H1 (cell line): ENCODE results near the gene STAT1. TPM values are rescaled to one million over a fixed set of nuclear protein-coding genes. Genes with fewer than 3 reads are reported as not detected.
A peak's percentile ranks its signal among the peaks of the same experiment; 100 is the strongest.

ENCODE experiments used
- CTCF ChIA-PET: fragments of 300-600 bp; sonication (Branson Sonifier 250); formaldehyde crosslinking; loops from one replicate; lab custom pipeline; 2021; ENCODE audit not compliant: partially characterized antibody; lab: Charles Lee
- POLR2A ChIA-PET: fragments of 300-600 bp; sonication (Branson Sonifier 250); formaldehyde crosslinking; loops from one replicate; lab custom pipeline; 2021; ENCODE audit warnings: inconsistent platforms; ENCODE audit not compliant: partially characterized antibody; lab: Charles Lee
- DNase-seq, 2 experiments: peaks; one replicate each; pipeline versions ENCODE4 v3.0.0 to v3.0.0-alpha.2; 2010 to 2022; ENCODE audit warnings: low spot score in 2 of 2, low read depth in 1 of 2, mixed read lengths in 1 of 2
- FAIRE-seq: peaks from 2 replicates; lab custom pipeline; 2011; peaks lifted over from hg19 to GRCh38; lab: Jason Lieb, UNC
- H2AFZ ChIP-seq: 2 replicates; pipeline ENCODE4 v1.8.1; 2012; ENCODE audit warnings: low read length, inconsistent platforms
- H2AK5ac ChIP-seq: 2 replicates; pipeline ENCODE4 v1.6.1; 2013; ENCODE audit warnings: low read depth, low read length
- H2BK120ac ChIP-seq: replicated peaks from 2 replicates; pipeline ENCODE3; 2013; ENCODE audit warnings: low read depth, low read length, inconsistent platforms
- H2BK12ac ChIP-seq: 2 replicates; pipeline ENCODE4 v1.6.1; 2013; ENCODE audit warnings: low read depth, low read length
- H2BK15ac ChIP-seq: 2 replicates; pipeline ENCODE4 v1.6.1; 2013; ENCODE audit warnings: low read length
- H2BK20ac ChIP-seq: 2 replicates; pipeline ENCODE4 v1.6.1; 2013; ENCODE audit warnings: low read length
- H2BK5ac ChIP-seq: 2 replicates; pipeline ENCODE4 v1.6.1; 2013; ENCODE audit warnings: low read depth, low read length
- H3K14ac ChIP-seq: 2 replicates; pipeline ENCODE4 v1.6.1; 2013; ENCODE audit warnings: inconsistent platforms; ENCODE audit not compliant: insufficient read length
- H3K18ac ChIP-seq: 2 replicates; pipeline ENCODE4 v1.6.1; 2013; ENCODE audit warnings: low read length; ENCODE audit errors: extremely low read depth
- H3K23ac ChIP-seq: 2 replicates; pipeline ENCODE4 v1.6.1; 2013; ENCODE audit warnings: inconsistent platforms; ENCODE audit not compliant: insufficient read length
- H3K23me2 ChIP-seq: 2 replicates; pipeline ENCODE4 v1.6.1; 2013; ENCODE audit warnings: low read depth, low read length
- H3K27ac ChIP-seq: 2 replicates; pipeline ENCODE4 v1.6.1; 2011; ENCODE audit warnings: low read depth, low read length, inconsistent platforms
- H3K27me3 ChIP-seq, 4 experiments: replicated peaks in 1 of 4; 1 replicate in 1 of 4; 2 replicates in 3 of 4; pipeline versions ENCODE4 v1.6.1 to v1.8.1; 2011 to 2013; ENCODE audit warnings: low read length in 3 of 4, mild to moderate bottlenecking in 3 of 4, inconsistent platforms in 2 of 4, mixed read lengths in 2 of 4, moderate library complexity in 1 of 4; ENCODE audit not compliant: control insufficient read depth in 3 of 4, insufficient read depth in 3 of 4; ENCODE audit errors: extremely low read depth in 1 of 4
- H3K36me3 ChIP-seq, 4 experiments: 2 replicates each; pipeline versions ENCODE4 v1.6.1 to v1.8.1; 2011 to 2013; ENCODE audit warnings: mild to moderate bottlenecking in 4 of 4, low read length in 3 of 4, moderate library complexity in 2 of 4, control low read depth in 1 of 4, inconsistent platforms in 1 of 4; ENCODE audit not compliant: insufficient read depth in 4 of 4, control insufficient read depth in 2 of 4
- H3K4ac ChIP-seq: replicated peaks from 2 replicates; pipeline ENCODE3; 2013; ENCODE audit warnings: low read length, low read depth, mixed read lengths, inconsistent platforms; ENCODE audit not compliant: insufficient read length
- H3K4me1 ChIP-seq, 4 experiments: replicated peaks in 1 of 4; 1 replicate in 1 of 4; 2 replicates in 3 of 4; pipeline versions ENCODE4 v1.6.1 to v1.8.1; 2011 to 2013; ENCODE audit warnings: low read length in 3 of 4, inconsistent platforms in 2 of 4, mixed read lengths in 1 of 4; ENCODE audit not compliant: insufficient read depth in 4 of 4, control insufficient read depth in 3 of 4
- H3K4me2 ChIP-seq, 2 experiments: 2 replicates each; pipeline versions ENCODE4 v1.6.1 to v1.8.1; 2011 to 2013; ENCODE audit warnings: low read depth in 2 of 2, low read length in 2 of 2, control low read depth in 1 of 2, inconsistent platforms in 1 of 2, mild to moderate bottlenecking in 1 of 2; ENCODE audit not compliant: insufficient read depth in 1 of 2
- H3K4me3 ChIP-seq, 4 experiments: fragments of 200-600, 300-600 bp in 1 of 4; sonication (generic), shearing (Covaris generic), sonication (Bioruptor Twin) in 1 of 4; 2 replicates each; pipeline versions ENCODE4 v1.5.1 to v1.8.1; 2011 to 2016; ENCODE audit warnings: low read length in 4 of 4, low read depth in 3 of 4, control low read depth in 2 of 4, inconsistent platforms in 2 of 4, mild to moderate bottlenecking in 2 of 4, mixed read lengths in 1 of 4, moderate library complexity in 1 of 4; ENCODE audit not compliant: insufficient read depth in 2 of 4; ENCODE audit errors: extremely low read depth in 1 of 4
- H3K56ac ChIP-seq: replicated peaks from 2 replicates; pipeline ENCODE3; 2013; ENCODE audit warnings: low read depth, mild to moderate bottlenecking, mixed read lengths, low read length, inconsistent platforms; ENCODE audit not compliant: insufficient read length
- H3K79me1 ChIP-seq: 2 replicates; pipeline ENCODE4 v1.6.1; 2013; ENCODE audit warnings: low read depth, low read length, control low read depth
- H3K79me2 ChIP-seq, 2 experiments: 2 replicates each; pipeline versions ENCODE4 v1.6.1 to v1.8.1; 2012 to 2013; ENCODE audit warnings: low read length in 2 of 2, mild to moderate bottlenecking in 2 of 2, inconsistent platforms in 1 of 2; ENCODE audit not compliant: insufficient read depth in 2 of 2, control insufficient read depth in 1 of 2
- H3K9ac ChIP-seq, 4 experiments: replicated peaks in 1 of 4; 1 replicate in 1 of 4; 2 replicates in 3 of 4; pipeline versions ENCODE4 v1.6.1 to v1.8.1; 2011 to 2013; ENCODE audit warnings: low read depth in 3 of 4, low read length in 3 of 4, control low read depth in 2 of 4, mild to moderate bottlenecking in 2 of 4, moderate library complexity in 2 of 4, inconsistent platforms in 1 of 4; ENCODE audit errors: extremely low read depth in 1 of 4
- H3K9me3 ChIP-seq, 2 experiments: 2 replicates each; pipeline versions ENCODE4 v1.6.1 to v1.8.1; 2012 to 2013; ENCODE audit warnings: mild to moderate bottlenecking in 2 of 2, moderate library complexity in 2 of 2, control low read depth in 1 of 2, inconsistent platforms in 1 of 2, low read depth in 1 of 2, low read length in 1 of 2, mixed read lengths in 1 of 2; ENCODE audit not compliant: insufficient read depth in 2 of 2
- H4K20me1 ChIP-seq, 2 experiments: replicated peaks in 1 of 2; 2 replicates each; pipeline versions ENCODE3 to v1.8.1; 2011 to 2013; ENCODE audit warnings: inconsistent platforms in 2 of 2, low read length in 2 of 2, mild to moderate bottlenecking in 1 of 2; ENCODE audit not compliant: insufficient read depth in 2 of 2, control insufficient read depth in 1 of 2
- H4K5ac ChIP-seq: 2 replicates; pipeline ENCODE4 v1.6.1; 2013; ENCODE audit warnings: low read length, low read depth, mixed read lengths, inconsistent platforms; ENCODE audit not compliant: insufficient read length
- H4K8ac ChIP-seq: 2 replicates; pipeline ENCODE4 v1.8.0; 2013; ENCODE audit warnings: mild to moderate bottlenecking, moderate library complexity, low read length, inconsistent platforms; ENCODE audit not compliant: insufficient read depth; ENCODE audit errors: extremely low read depth
- H4K91ac ChIP-seq: replicated peaks from 2 replicates; pipeline ENCODE3; 2013; ENCODE audit warnings: low read length, mixed read lengths, inconsistent platforms; ENCODE audit not compliant: insufficient read length
- BACH1 ChIP-seq: IDR thresholded peaks from 2 replicates; pipeline ENCODE4 v1.6.1; 2012; ENCODE audit warnings: low read length, improper control_type of control experiment
- MAFK ChIP-seq: IDR thresholded peaks from 2 replicates; pipeline ENCODE4 v1.6.1; 2012; ENCODE audit warnings: low read depth, mild to moderate bottlenecking, improper control_type of control experiment, low read length
- WGBS, 2 experiments: shearing (Covaris generic) in 1 of 2; methylation state at CpG; one replicate each; pipeline versions ENCODE4 v1.1.6 to v1.1.7; 2013 to 2015; ENCODE audit warnings: low lambda C conversion rate in 2 of 2, mixed read lengths in 2 of 2, inconsistent platforms in 1 of 2, low coverage in 1 of 2, missing lambda C conversion rate in 1 of 2; ENCODE audit not compliant: insufficient replicate concordance in 2 of 2, insufficient coverage in 1 of 2, insufficient read length in 1 of 2; ENCODE audit errors: extremely low coverage in 1 of 2, missing lambda C conversion rate in 1 of 2; 5-methylcytosine and 5-hydroxymethylcytosine counted together
- polyA plus RNA-seq, 7 experiments: library from polyadenylated mRNA; depleted of rRNA in 3 of 7; stranded (reverse) in 5 of 7; unstranded in 2 of 7; fragments of >200 nt in 5 of 7; fragments of 200-250 nt in 2 of 7; gene quantifications; 1 replicate in 5 of 7; 2 replicates in 1 of 7; 4 replicates in 1 of 7; pipeline versions ENCODE4 v1.2.1 to v1.2.3, GENCODE V29; 2011 to 2013; ENCODE audit warnings: missing spikeins in 2 of 7, mixed read lengths in 2 of 7
- total RNA-seq: library from RNA; stranded (reverse); fragmentation: NEBNext Ultra II Directional; extraction: Animal tissue kit (Norgen Biotek cat#: 25700); gene quantifications from 2 replicates; pipeline ENCODE4 v1.2.1, GENCODE V29; 2021

STAT1 gene
- total and polyA plus RNA-seq, 2 of the 8 experiments (the other 6 are each of a cell fraction or from before 2014, with no cell fraction given) = 20.3 to 43.0 TPM

GRCh38 chr2:190930411-190930810 lies 83.6 kb downstream of the STAT1 start:
- no peaks in the 10 kb centered on the region for H4K20me1 ChIP-seq
- TF ChIP-seq BACH1 = no peak
- peak; percentile 37; the same call in 1 of the 2 replicates for TF ChIP-seq MAFK
- H3K4ac ChIP-seq = no peak overlapping the region
- ChIA-PET CTCF (no interaction called here), POLR2A (interaction anchor here (1.4 kb wide), 1 partner anchor 37 kb away, joined by 4 read pairs; no protein-coding TSS in a partner anchor)
- no peak overlapping the region for H2BK15ac ChIP-seq
- H3K36me3 ChIP-seq = peaks cover 0 to 24% (median 6%) of the 10 kb centered on the region in 4 experiments; a peak in 4 of 8 replicates
- H3K9me3 ChIP-seq = no peaks in the 10 kb centered on the region
- H3K4me3 ChIP-seq = no peak overlapping the region
- H4K8ac ChIP-seq = no peak overlapping the region
- H3K4me2 ChIP-seq = no peak overlapping the region
- H3K18ac ChIP-seq = no peak overlapping the region
- H3K9ac ChIP-seq = no peak overlapping the region
- H3K79me1 ChIP-seq = no peaks in the 10 kb centered on the region
- no peak overlapping the region for H2BK12ac ChIP-seq
- WGBS, 2 experiments = 91% methylated on average over 3 of the region's 3 CpGs; no CpG with 5 or more reads in 1 of the 2 experiments
- FAIRE-seq (no peak), DNase-seq (no peak)
- no peak overlapping the region for H3K14ac ChIP-seq
- H3K23me2 ChIP-seq = no peaks in the 10 kb centered on the region
- no peaks in the 10 kb centered on the region for H3K79me2 ChIP-seq
- no peaks in the 10 kb centered on the region for H3K27me3 ChIP-seq
- no peak overlapping the region for H2BK120ac ChIP-seq
- H2BK5ac ChIP-seq = no peak overlapping the region
- no peak overlapping the region for H2AFZ ChIP-seq
- H4K91ac ChIP-seq = no peak overlapping the region
- H2AK5ac ChIP-seq = no peak overlapping the region
- H3K4me1 ChIP-seq = peaks cover 0 to 2% (median 0%) of the 10 kb centered on the region in 4 experiments; a peak in 1 of 7 replicates
- H3K56ac ChIP-seq = no peak overlapping the region
- H3K23ac ChIP-seq = no peak overlapping the region
- no peak overlapping the region for H3K27ac ChIP-seq
- H2BK20ac ChIP-seq = no peak overlapping the region
- H4K5ac ChIP-seq = no peak overlapping the region
